KOPT-K1 (cell line): ENCODE measurements around the gene WDR59.

ENCODE experiments used
- H3K27ac ChIP-seq: fragments of 200-600 bp; sonication (generic); 2 replicates; pipeline ENCODE4 v1.5.1; 2016; ENCODE audit warnings: antibody characterized with exemption, mild to moderate bottlenecking, low read depth, low read length; ENCODE audit not compliant: poor library complexity, severe bottlenecking
- H3K36me3 ChIP-seq: fragments of 200-600 bp; sonication (generic); 2 replicates; pipeline ENCODE4 v1.5.1; 2017; ENCODE audit warnings: antibody characterized with exemption, mild to moderate bottlenecking, low read length, moderate library complexity; ENCODE audit not compliant: insufficient read depth
- H3K9me3 ChIP-seq: fragments of 200-600 bp; sonication (generic); 2 replicates; pipeline ENCODE4 v1.5.1; 2017; ENCODE audit warnings: antibody characterized with exemption, low read length, mild to moderate bottlenecking; ENCODE audit not compliant: insufficient read depth, poor library complexity, severe bottlenecking

The WDR59 gene

GRCh38 chr16:74984529-74985296 lies at the start of gene WDR59:
Gene WDR59, minus strand, starts transcription at chr16:74985123. Its CDS starts 106 bp downstream, at chr16:74985017.
- Histone ChIP-seq H3K27ac (peak within 1 kb of the TSS; percentile 72), H3K36me3 (peaks cover 8% of the 10 kb centered on the region; the same call in 1 of the 2 replicates), H3K9me3 (no peaks in the 10 kb centered on the region)

GRCh38 chr16:75032655-75033054 lies 47.7 kb upstream of the WDR59 start:
- Histone ChIP-seq H3K9me3 (peaks cover 17% of the 10 kb centered on the region), H3K27ac (no peak overlapping the region), H3K36me3 (peaks cover 42% of the 10 kb centered on the region)

DNA sequence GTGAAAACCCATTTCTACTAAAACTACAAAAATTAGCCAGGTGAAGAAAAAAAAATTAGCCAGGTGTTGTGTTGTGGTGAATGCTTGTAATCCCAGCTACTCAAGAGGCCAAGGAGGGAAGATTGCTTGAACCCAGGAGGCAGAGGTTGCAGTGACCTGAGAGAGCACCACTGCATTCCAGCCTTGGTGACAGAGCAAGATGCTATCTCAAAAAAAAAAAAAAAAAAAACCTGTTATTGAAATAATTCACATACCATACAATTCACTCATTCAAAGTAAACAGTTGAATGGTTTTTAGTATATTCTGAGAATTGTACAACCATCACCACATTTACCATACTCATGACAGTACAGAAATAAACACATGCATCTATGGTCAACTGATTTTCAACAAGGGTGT lies 44.9 kb upstream of the WDR59 start:
- Histone ChIP-seq H3K9me3 (peaks cover 5% of the 10 kb centered on the region), H3K36me3 (peaks cover 20% of the 10 kb centered on the region), H3K27ac (no peak overlapping the region)

GRCh38 chr16:75028544-75029135 lies 43.7 kb upstream of the WDR59 start:
- Histone ChIP-seq H3K36me3 (peaks cover 20% of the 10 kb centered on the region), H3K27ac (no peak overlapping the region), H3K9me3 (peaks cover 5% of the 10 kb centered on the region)

- Histone ChIP-seq H3K36me3 (peaks cover 22% of the 10 kb centered on the region), H3K27ac (no peak overlapping the region), H3K9me3 (peaks cover 5% of the 10 kb centered on the region)
These were observed 42.8 kb upstream of the WDR59 start for GRCh38 chr16:75027520-75028300.

- Histone ChIP-seq H3K36me3 (peaks cover 23% of the 10 kb centered on the region), H3K27ac (no peak overlapping the region), H3K9me3 (peaks cover 6% of the 10 kb centered on the region)
These were observed 42.0 kb upstream of the WDR59 start for GRCh38 chr16:75026892-75027391.

DNA sequence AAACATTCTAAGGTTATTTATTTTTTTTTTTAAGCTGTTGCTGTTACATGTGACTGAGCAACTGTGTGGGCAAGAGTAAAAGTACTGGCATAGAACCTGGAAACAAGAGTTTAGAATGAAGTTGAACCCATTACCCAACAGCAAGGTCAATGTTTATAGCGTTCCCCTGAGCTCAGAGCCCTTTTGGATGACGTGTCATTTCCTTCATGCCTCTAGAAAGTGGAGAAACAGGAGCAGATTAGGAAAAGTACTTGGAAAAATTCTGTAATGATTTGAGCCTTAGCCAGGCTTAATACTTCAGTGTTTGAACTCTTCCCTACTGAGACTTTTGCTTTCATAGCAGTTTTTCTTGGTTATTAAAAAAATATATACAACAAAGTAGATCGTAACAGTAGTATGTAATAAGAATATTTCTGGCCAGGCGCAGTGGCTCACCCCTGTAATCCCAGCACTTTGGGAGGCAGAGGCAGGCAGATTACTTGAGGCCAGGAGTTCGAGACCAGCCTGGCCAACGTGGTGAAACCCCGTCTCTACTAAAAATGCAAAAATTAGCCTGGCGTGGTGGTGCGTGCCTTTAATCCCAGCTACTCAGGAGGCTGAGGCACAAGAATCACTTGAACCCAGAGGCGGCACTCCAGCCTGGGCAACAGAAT lies 41.4 kb upstream of the WDR59 start:
- peaks cover 25% of the 10 kb centered on the region for H3K36me3 ChIP-seq
- H3K9me3 ChIP-seq = peaks cover 12% of the 10 kb centered on the region
- peak overlapping the region; percentile 49 for H3K27ac ChIP-seq

GRCh38 chr16:75025761-75026160 lies 40.8 kb upstream of the WDR59 start:
- H3K27ac ChIP-seq = peak overlapping the region; percentile 49
- peaks cover 18% of the 10 kb centered on the region for H3K9me3 ChIP-seq
- peaks cover 28% of the 10 kb centered on the region for H3K36me3 ChIP-seq

- Histone ChIP-seq H3K9me3 (peaks cover 25% of the 10 kb centered on the region), H3K27ac (peak overlapping the region; percentile 40), H3K36me3 (peaks cover 34% of the 10 kb centered on the region)
These were observed 39.7 kb upstream of the WDR59 start for GRCh38 chr16:75024594-75024993.

DNA sequence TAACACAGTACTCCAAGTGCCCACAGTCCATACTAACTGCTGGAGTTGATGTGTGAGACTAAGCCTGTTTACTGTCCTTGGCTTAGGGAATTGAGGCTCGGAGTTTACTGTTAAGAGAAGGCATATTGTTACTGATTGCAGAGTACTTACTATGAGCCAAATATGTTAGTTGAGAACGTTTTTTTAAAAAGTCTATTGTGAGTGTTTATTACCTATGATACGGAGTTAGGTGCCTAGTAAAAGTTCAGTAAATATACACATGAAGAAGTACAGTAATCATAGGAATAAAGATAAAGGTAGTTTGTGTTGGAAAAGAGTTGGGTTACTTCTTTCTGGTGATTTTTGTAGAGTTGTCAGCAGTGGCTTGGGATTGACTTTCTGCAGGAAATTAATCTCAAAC lies 39.3 kb upstream of the WDR59 start:
- H3K27ac ChIP-seq = peak overlapping the region; percentile 40
- H3K36me3 ChIP-seq = peaks cover 34% of the 10 kb centered on the region
- peaks cover 29% of the 10 kb centered on the region for H3K9me3 ChIP-seq

DNA sequence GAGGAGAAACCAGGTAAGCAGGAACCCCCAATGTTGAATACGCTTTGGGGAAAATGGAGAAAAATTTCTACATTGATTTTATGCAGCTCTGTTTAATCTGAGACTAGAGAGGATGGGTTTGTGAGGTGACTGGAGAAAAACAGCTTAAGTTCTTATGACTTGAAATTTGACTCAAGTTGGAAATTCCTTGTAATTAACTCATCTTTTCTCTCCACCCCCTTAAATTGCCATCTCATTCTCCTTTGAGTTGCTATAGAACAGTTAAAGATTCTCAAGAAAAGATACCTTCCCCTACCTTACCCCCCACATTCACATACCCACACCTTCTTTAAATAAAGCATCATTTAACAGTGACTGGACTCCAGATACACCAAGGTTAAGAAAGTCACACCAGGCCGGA lies 38.1 kb upstream of the WDR59 start:
- no peak overlapping the region for H3K27ac ChIP-seq
- peaks cover 35% of the 10 kb centered on the region for H3K9me3 ChIP-seq
- peaks cover 40% of the 10 kb centered on the region for H3K36me3 ChIP-seq

- no peak overlapping the region for H3K27ac ChIP-seq
- H3K36me3 ChIP-seq = peaks cover 40% of the 10 kb centered on the region
- H3K9me3 ChIP-seq = peaks cover 35% of the 10 kb centered on the region
These were observed 37.6 kb upstream of the WDR59 start for GRCh38 chr16:75022567-75022966.

- peaks cover 35% of the 10 kb centered on the region for H3K9me3 ChIP-seq
- peaks cover 40% of the 10 kb centered on the region for H3K36me3 ChIP-seq
- H3K27ac ChIP-seq = no peak overlapping the region
These were observed 36.5 kb upstream of the WDR59 start for GRCh38 chr16:75021410-75021809.

GRCh38 chr16:75019586-75019985 lies 34.7 kb upstream of the WDR59 start:
- Histone ChIP-seq H3K36me3 (peaks cover 49% of the 10 kb centered on the region), H3K9me3 (peaks cover 35% of the 10 kb centered on the region), H3K27ac (no peak overlapping the region)

DNA sequence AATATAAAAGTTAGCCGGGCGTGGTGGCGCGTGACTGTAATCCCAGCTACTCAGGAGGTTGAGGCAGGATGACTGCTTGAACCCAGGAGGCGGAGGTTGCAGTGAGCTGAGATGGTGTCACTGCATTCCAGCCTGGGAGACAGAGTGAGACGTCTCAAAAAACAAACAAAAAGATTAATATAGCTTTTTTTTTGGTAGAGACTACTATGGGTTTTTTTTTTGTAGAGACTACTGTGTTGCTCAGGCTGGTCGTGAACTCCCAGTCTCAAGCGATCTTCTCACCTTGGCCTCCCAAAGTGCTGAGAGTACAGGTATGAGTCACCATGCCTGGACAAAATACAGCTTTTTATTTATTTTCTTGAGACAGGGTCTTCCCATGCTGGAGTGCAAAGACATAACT lies 34.1 kb upstream of the WDR59 start:
- peaks cover 49% of the 10 kb centered on the region for H3K36me3 ChIP-seq
- H3K27ac ChIP-seq = no peak overlapping the region
- H3K9me3 ChIP-seq = peaks cover 35% of the 10 kb centered on the region
